SH-SY5Y (cell line): ENCODE measurements around the gene AGAP2.

Source experiments
- GATA2 ChIP-seq: IDR thresholded peaks from 2 replicates; pipeline ENCODE4 v1.6.1; 2011; ENCODE audit warnings: mild to moderate bottlenecking, low read depth, low read length
- GATA3 ChIP-seq: IDR thresholded peaks from 2 replicates; pipeline ENCODE4 v1.6.1; 2011; ENCODE audit warnings: low read depth, mild to moderate bottlenecking, low read length, moderate library complexity

AGAP2 gene

DNA sequence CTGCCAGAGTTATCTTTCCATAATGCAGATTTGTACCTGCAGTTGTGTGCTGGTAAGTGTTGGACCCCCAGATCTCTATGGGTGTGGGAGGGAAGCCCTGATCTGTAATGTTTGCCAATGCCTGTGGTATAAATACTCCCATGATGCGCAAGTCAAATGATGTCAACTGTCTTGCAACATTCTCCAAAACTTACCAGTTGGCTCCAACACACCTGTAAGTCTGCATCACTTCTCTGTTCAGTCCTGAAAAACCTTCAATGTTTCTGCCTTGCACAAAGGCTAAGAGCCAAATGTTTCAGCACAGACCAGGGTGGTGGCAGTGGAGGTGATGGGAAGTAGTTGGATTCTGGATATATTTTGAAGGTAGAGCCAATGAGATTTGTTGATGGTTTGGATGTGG is 41.5 kb downstream of the AGAP2 start:
- TF ChIP-seq GATA2 (no peak), GATA3 (no peak)

DNA sequence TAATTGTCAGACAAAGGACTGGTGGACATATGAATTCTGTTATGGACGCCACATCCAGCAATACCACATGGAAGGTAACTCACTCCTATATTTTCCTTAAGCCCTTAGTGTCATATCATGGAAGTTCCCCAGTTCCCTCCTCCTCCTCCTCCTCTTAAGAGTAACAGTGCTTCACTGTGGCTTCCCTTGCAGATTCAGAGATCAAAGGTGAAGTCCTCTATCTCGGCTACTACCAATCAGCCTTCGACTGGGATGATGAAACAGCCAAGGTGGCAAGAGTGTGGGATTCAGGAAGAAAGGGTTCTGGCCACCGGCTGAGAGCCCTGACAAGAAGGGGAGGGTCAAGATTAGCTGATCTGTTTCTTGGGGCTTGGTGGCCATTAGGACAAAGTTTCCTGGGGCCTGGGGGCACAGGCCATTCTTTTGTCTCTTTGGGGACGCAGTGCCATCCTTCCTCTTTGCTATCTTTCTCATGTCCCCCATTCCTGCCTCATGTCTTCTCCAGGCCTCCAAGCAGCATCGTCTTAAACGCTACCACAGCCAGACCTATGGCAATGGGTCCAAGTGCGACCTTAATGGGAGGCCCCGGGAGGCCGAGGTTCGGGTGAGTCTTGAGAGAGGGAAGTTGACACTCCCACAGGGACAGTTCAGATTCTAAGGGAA is 42.6 kb downstream of the AGAP2 start:
- TF ChIP-seq GATA3, result no peak
- no peak for TF ChIP-seq GATA2

DNA sequence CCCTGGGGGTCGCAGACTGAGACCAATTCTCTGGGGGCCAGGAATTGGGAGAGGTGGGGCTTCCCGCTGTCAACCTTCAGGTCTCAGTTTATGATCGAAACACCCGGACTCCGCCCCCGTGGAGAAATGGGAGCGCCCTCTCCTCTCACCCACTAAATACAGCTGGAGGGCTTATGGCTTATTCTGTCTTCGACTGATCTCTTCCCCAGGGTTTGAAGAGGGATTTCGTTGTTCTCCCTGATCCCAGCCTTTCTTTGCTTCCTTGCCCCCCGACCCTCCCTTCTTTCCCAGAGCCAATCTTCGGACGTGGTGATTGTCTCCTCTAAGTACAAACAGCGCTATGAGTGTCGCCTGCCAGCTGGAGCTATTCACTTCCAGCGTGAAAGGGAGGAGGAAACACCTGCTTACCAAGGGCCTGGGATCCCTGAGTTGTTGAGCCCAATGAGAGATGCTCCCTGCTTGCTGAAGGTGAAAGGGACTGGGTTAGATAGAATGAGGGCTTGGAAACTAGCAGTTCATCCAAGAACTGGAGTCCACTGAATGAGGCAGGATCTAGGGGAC is 44.0 kb downstream of the AGAP2 start:
- TF ChIP-seq GATA2 (no peak), GATA3 (no peak)

DNA sequence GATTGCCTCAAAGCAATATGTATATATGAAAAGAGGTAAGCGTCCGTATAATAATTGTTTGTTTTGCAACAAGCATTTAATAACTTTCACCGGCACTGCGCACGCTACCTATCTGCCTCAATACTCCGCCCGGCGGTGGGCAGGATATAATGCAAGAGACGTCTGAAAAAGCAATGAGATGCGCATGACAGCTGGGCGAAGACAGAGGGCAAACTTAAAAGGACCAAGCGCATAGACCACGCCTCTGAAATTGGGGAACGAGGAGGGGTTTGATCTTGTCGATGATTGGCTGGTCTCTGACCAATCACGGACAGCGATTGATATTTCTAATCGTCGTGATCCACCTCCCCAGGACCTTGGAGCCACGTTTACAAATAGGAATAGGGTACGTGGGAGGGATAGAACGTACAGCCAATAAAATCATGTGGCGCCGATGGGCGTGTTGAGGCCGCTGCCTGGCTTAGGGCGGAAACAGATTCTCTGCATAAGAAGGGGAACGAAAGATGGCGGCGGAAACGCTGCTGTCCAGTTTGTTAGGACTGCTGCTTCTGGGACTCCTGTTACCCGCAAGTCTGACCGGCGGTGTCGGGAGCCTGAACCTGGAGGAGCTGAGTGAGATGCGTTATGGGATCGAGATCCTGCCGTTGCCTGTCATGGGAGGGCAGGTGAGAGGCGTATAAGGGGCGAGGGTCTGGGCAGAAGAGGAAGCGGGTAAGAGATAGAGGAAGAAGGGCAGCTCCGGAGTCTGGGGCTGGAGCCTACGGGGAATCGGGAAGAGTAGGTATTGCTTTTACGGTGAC is 44.7 kb downstream of the AGAP2 start, which contains the start of gene OS9:
Gene OS9, plus strand, starts transcription at position 474 of the 800 bp plus-strand sequence. Its CDS starts 30 bp downstream, at position 504.
- TF ChIP-seq GATA3, result no peak
- TF ChIP-seq GATA2, result 0 out of 2 replicates have a peak, but pooled peaks have one; percentile 32

DNA sequence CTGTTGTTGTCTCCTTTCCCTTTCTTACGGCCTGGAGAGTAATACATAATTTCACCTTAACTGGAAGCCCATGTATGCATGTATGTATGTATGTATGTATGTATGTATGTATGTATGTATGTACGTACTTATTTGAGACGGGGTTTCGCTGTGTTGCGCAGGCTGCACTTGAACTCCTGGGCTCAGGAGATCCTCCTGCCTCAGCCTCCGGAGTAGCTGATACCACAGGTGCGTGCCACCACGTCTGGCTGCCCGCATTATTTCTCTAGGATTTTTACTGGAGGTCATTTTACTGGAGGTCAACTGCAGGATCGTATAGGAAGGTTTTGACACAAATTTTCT is 45.3 kb downstream of the AGAP2 start:
- TF ChIP-seq GATA2, result no peak
- TF ChIP-seq GATA3, result no peak

DNA sequence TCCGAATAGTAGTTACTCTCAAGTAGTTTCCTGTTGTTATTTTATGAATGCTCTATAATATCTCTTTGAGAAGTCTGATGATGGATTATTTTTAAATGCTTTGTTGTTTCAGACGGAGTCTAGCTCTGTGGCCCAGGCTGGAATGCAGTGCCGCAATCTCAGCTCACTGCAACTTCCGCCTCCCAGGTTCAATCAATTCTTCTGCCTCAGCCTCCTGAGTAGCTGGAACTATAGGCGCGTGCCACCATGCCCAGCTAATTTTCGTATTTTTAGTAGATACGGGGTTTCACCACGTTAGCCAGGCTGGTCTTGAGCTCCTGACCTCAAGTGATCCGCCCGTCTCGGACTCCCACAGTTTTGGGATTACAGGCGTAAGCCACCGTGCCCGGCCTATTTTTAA is 46.0 kb downstream of the AGAP2 start:
- TF ChIP-seq GATA3 (no peak), GATA2 (no peak)

DNA sequence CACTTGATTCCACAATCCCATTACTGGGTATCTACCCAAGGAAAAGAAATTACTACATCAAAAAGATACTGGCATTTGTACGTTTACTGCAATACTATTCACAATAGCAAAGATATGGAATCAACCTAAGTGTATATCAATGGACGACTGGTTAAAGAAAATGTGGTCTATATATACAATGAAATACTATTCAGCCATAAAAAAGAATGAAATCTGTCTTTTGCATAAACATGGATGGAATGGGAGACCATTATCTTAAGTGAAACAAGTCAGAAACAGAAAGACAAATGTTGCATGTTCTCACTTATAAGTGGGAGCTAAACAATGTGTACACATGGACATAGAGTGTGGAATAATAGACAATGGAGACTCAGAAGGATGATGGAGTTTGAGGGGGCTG is 49.6 kb downstream of the AGAP2 start:
- TF ChIP-seq GATA2 (no peak), GATA3 (no peak)

DNA sequence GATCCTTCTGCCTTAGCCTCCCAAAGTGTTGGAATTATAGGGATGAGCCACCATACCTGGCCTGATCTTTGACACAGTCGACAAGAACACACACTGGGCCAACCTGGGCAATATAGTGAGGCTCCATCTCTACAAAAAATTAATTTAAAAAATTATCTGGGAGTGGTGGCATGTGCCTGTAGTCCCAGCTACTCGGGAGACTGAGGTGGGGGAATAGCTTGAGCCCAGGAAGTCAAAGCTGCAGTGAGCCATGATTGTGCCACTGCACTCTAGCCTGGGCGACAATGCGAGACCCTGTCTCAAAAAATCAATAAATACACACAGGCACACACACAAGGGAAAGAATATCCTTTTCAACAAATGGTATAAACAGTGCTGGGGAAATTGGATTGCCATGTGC is 50.7 kb downstream of the AGAP2 start:
- TF ChIP-seq GATA3 (no peak), GATA2 (no peak)

DNA sequence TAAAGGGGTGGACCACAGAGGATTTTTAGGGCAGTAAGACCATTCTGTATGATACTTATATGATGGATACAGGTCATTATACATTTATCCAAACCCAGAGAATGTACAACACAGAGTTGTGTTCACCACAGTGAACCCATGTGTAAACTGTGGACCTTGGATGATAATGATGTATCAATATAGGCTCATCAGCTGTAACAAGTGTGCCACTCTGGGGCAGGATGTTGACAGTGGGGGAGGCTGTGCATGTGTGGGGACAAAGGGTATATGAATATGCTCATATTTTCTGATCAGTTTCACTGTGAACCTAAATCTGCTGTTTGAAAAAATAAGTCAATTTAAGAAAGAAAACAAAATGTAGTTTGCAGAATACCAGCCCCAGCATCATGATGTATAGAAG is 58.8 kb downstream of the AGAP2 start:
- TF ChIP-seq GATA3 (no peak), GATA2 (no peak)

DNA sequence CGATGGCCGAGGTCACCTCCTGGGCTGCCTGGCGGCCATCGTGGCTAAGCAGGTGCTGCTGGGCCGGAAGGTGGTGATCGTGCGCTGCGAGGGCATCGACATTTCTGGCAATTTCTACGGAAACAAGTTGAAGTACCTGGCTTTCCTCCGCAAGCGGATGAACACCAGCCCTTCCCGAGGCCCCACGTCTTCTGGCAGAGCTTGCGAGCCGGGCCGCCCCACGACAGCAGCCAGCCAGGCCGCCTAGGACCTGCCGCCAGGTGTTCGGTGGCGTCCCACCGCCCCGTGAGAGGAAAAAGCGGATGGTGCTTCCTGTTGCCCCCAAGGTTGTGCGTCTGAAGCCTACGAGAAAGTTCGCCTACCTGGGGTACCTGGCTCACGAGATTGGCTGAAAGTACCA is 63.9 kb downstream of the AGAP2 start:
- TF ChIP-seq GATA3 (no peak), GATA2 (no peak)
